GM15510 (cell line): ENCODE data around the gene STIMATE.

Source experiments
- POLR2A ChIP-seq: IDR thresholded peaks from 3 replicates; pipeline ENCODE4 v1.6.1; 2011; ENCODE audit warnings: borderline replicate concordance; ENCODE audit not compliant: insufficient read length; ENCODE audit errors: extremely low read depth

STIMATE gene

DNA sequence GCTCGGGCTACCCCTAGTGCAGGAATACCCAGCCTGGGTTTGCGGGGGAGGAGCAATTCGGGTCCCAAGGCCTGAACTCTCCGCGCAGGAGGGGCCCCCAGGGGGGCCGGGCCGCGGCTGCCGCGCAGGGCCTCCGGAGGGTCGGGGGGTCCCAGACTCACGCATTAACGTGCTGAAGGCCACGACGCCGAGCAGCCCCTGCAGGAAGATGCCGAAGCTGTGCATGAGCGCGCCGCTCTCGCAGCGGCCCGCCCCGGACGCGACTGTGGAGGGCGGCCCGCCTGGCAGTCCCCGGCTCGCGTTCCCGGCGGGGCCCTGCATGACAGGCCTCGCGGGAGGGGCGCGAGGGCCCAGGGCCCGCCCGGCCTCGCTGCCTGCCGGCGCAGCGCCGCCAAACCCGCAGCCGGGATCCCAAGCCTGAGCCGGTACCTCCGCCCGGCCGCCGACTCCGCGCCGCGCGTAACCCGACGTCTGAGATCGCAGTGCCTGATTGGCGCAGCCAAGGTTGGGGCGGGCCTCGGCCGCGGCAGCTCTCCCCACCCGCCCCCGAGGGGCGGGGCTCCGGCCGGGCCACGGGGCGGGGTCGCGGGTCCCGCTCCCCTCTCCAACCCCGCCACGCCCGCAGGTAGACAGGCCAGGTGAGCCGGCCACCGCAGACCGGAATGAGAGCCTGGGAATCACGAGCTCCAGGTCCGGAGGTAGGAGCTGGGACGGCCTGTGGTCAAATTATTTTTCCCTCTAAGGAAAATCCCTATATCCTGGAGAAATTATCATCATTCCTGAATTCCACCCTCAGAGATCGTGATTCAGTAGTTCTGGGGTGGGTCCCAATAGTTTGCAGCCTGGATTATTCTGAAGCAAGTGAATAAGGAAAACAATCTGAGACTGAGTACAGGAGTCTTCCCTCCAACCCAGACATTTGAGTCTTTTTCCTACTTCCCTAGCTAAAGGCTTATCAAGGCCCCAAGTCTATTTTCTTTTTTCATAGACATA is at the start of gene STIMATE:
STIMATE (minus strand) TSS at position 419 of the 993 bp plus-strand sequence; CDS start at position 321, 98 bp downstream.
- peak; percentile 80 for TF ChIP-seq POLR2A

- TF ChIP-seq POLR2A: no peak
Measured at GRCh38 chr3:52939600-52939999, 42.3 kb upstream of the STIMATE start.

DNA sequence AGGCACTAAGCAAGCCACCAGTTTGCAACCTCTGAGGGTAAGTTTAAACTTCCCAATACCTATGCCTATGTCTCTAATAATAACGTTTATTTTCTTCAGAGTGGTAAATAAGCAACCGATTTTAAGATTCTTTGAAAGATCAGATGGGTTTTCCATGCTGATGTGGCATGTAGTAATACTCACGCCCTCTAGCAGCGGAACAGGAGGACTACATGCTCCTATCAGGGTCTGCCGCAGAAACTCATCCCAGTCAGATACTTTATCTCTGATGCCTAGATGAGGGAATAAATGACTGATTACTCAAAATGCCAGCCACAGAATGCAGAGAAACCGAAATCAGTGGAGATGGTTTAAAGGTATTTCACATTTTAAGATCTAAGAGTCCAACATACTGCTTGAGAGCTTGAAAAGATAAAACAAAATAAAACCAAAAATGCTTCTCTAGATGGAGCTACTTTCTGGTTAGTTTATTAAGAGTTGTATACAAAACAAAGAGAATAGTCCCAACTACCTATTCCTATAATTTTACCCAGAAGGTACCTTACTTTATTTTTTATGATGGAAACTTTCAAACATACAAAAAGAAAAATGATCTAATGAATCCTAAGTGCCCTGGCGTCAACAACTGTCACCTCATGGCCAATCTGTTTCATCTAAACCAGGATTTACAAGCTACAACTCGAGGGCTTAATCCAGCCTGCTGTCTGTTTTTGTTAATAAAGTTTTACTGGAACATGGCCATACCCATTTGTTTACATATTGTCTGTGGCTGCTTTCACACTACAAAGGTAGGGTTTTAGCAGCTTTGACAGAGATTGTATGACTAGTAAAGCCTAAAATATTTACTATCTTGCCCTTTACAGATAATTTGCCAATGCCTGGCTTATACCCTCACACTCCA is 37.5 kb upstream of the STIMATE start:
- no peak for TF ChIP-seq POLR2A

- TF ChIP-seq POLR2A: no peak
Measured at GRCh38 chr3:52931889-52932288, 34.5 kb upstream of the STIMATE start.

GRCh38 chr3:52931328-52931727 is 34.0 kb upstream of the STIMATE start:
- no peak for TF ChIP-seq POLR2A

GRCh38 chr3:52930748-52931147 is 33.4 kb upstream of the STIMATE start:
- no peak for TF ChIP-seq POLR2A

GRCh38 chr3:52926554-52926953 is 29.2 kb upstream of the STIMATE start:
- TF ChIP-seq POLR2A: no peak

DNA sequence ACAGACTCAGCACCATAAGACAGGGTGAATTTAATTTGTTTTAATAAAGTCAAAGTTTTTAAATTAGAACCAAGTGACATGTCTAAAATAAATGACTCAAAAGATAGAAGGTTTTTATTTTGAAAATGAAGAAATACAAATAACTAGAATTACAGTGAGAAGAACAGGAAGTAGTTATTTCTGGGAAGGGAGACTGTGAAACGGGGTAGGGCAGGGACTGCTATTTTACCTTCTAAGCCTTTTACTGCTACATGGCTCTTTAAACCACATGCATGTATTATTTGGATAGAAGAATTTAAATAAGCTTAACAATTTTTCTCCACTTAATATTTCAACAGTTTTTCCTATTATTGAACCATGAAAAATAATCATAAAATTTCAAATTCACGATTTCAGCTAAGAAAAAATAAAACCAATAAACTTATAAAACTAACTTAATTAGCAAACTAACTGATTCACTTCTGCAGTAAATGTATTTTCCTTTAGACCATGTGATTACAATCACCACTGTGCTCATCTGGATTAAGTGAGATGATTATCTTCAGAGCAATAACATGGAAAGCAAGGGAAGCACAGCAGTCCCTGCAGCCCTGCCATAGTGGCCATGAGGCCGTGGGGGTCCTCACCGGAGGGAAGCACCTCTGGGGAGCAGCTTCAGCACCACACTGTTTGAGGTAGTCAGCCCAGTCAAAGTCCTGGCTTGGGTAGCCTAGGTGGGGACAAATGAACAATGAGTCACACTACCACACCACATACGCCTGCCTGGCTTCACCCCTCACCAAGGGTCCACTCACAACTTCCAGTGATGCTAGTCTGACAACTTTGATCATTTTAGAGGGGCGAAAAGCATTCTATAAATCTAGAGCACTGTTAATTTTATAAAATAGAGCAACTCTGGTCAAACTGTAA is 28.3 kb upstream of the STIMATE start:
- TF ChIP-seq POLR2A: no peak

GRCh38 chr3:52923963-52924362 is 26.6 kb upstream of the STIMATE start:
- no peak for TF ChIP-seq POLR2A

GRCh38 chr3:52920841-52921240 is 23.5 kb upstream of the STIMATE start:
- TF ChIP-seq POLR2A: no peak

- TF ChIP-seq POLR2A: no peak
Measured at GRCh38 chr3:52917044-52917443, 19.7 kb upstream of the STIMATE start.

DNA sequence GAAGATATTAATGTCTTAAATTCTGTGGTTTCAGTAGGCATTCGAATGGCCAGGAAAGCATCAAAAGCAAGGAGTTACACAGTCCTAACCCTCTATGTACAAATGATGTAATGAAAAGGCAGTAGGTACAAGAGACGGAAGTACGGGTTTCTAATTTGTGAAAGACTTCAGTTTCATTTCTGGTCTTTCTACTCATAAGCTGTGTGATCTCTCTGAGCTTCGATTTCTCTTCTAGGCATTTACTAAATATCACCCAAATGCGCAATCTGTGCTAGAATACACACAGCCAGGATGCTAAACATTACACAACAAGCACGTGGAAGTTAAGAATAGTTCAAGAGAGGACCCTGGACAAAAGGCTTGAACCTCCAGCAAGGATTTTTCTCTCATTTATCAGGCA is 17.9 kb upstream of the STIMATE start:
- TF ChIP-seq POLR2A: no peak

DNA sequence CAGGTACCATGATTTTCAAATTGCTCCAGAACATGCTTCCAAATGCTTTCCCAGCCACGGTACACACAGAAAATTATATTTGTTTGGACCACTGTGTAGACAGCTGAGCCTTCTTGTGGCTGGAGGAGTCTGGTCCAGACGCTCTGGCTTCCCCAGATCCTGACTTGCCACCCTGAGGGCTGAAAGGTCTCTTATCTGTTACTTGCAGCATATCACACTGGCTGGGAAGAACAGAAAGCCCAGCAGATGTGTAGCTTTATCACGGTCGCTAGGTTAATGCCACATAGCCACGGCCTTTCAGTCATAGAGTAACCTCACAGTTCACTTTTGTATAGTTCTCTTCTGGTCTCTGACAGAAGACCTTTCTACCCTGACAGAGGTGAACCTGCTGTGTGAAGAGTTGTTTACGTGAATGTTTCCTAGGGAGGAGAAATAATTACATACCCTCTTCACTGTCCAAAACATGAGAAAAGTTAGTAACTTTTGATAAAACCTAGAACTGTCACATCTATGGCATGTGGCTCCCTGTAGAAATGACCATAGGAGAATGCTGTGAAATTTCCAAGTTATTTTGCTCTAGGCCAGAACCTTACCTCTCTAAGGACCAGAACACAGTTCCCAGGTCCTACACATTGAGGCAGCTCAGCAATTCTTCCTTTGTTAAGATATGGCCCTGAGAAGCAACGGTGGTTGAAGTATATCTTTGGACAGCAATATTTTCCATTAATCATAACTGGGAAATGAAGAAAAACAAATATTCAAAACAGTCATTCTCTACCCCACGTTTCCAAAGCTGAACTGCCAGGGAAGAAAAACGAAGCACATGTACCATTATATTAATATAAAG is 15.8 kb upstream of the STIMATE start:
- no peak for TF ChIP-seq POLR2A

GRCh38 chr3:52910823-52911222 is 13.5 kb upstream of the STIMATE start:
- TF ChIP-seq POLR2A: no peak

DNA sequence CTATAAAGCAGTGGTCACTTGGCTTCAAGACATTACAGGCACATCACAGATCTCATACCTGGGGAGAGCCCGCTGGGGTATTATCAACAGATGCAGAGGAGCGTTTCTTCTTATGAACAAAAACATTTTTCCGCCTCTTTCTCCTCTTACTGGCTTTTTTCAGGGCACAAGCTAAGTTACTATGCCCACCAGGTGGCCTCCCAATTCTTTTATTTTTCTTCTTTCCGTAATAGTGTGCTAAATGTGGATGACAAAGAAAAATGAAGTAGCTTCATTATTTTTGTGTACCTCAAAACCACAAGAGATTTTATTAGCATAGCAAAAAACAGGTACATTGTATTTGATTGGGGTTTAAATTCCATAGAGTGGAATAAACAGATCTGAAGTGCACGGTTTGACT is 10.1 kb upstream of the STIMATE start:
- TF ChIP-seq POLR2A: no peak
